ENCODE data around the gene ZNF365. TPM values are rescaled to one million over a fixed set of nuclear protein-coding genes. Genes with fewer than 3 reads are reported as not detected.

The ZNF365 gene
- total RNA-seq, 1 experiment from 2014 or later = 0.59 TPM

- TF ChIP-seq NR2C2 (CRISPR knock-in tag; IDR thresholded peaks at IDR 0.05) (no peak), ZNF423 (CRISPR knock-in tag; IDR thresholded peaks at IDR 0.05) (no peak), KAT7 (CRISPR knock-in tag; IDR thresholded peaks at IDR 0.05; ENCODE audit: borderline replicate concordance) (no peak), SMAD4 (CRISPR knock-in tag; IDR thresholded peaks at IDR 0.05) (no peak), ZNF416 (CRISPR knock-in tag; IDR thresholded peaks at IDR 0.05) (no peak), OVOL2 (CRISPR knock-in tag; IDR thresholded peaks at IDR 0.05; ENCODE audit: borderline replicate concordance) (no peak), ZBTB21 (CRISPR knock-in tag; IDR thresholded peaks at IDR 0.05; ENCODE audit: borderline replicate concordance) (no peak), ESRRA (CRISPR knock-in tag; IDR thresholded peaks at IDR 0.05; ENCODE audit: borderline replicate concordance) (no peak), RELA (CRISPR knock-in tag; IDR thresholded peaks at IDR 0.05; ENCODE audit: borderline replicate concordance) (no peak), PRDM15 (CRISPR knock-in tag; IDR thresholded peaks at IDR 0.05) (no peak)
Observed at GRCh38 chr10:62395892-62396291, 21.7 kb downstream of the ZNF365 start (continued).

GRCh38 chr10:62396864-62397263 lies 22.7 kb downstream of the ZNF365 start:
- no peak for DNase-seq (ENCODE audit: low spot score)
- ChIA-PET CTCF (interaction anchor here (0.8 kb wide), 1 partner anchor 17 kb away, joined by 3 read pairs; no protein-coding TSS in a partner anchor), POLR2A (no interaction called here)
- no peak overlapping the region for H3K27ac Mint-ChIP-seq
- H3K36me3 Mint-ChIP-seq = no peaks in the 10 kb centered on the region
- peaks cover 8% of the 10 kb centered on the region; the same call in 1 of the 2 replicates for H3K4me1 Mint-ChIP-seq
- peaks cover 5% of the 10 kb centered on the region; the same call in 1 of the 2 replicates for H3K9me3 Mint-ChIP-seq
- no peak for ATAC-seq
- no peak overlapping the region for H3K4me3 Mint-ChIP-seq
- H3K27me3 Mint-ChIP-seq (ENCODE audit: low read depth) = no peaks in the 10 kb centered on the region
- TF ChIP-seq IRF2 (CRISPR knock-in tag; IDR thresholded peaks at IDR 0.05; ENCODE audit: borderline replicate concordance, low read depth) (no peak), SOX15 (CRISPR knock-in tag; IDR thresholded peaks at IDR 0.05) (no peak), NR2C2 (CRISPR knock-in tag; IDR thresholded peaks at IDR 0.05) (no peak), E2F5 (CRISPR knock-in tag; IDR thresholded peaks at IDR 0.05) (no peak), ARID4B (CRISPR knock-in tag; IDR thresholded peaks at IDR 0.05; ENCODE audit: borderline replicate concordance) (no peak), ESRRA (CRISPR knock-in tag; IDR thresholded peaks at IDR 0.05; ENCODE audit: borderline replicate concordance) (no peak), ATF2 (CRISPR knock-in tag; IDR thresholded peaks at IDR 0.05; ENCODE audit: borderline replicate concordance, low read depth) (no peak), CDX4 (CRISPR knock-in tag; IDR thresholded peaks at IDR 0.05; ENCODE audit: borderline replicate concordance) (no peak), KAT7 (CRISPR knock-in tag; IDR thresholded peaks at IDR 0.05; ENCODE audit: borderline replicate concordance) (no peak), AR (CRISPR knock-in tag; IDR thresholded peaks at IDR 0.05) (no peak), ATF6 (CRISPR knock-in tag; IDR thresholded peaks at IDR 0.05) (no peak), ZNF416 (CRISPR knock-in tag; IDR thresholded peaks at IDR 0.05) (no peak), JUN (CRISPR knock-in tag; IDR thresholded peaks at IDR 0.05) (no peak), HMGA2 (CRISPR knock-in tag; IDR thresholded peaks at IDR 0.05) (no peak)

Measured in WTC11 (cell line).